SK-N-SH (cell line): ENCODE results near the gene PRSS48.

Experiments
- CHD2 ChIP-seq: fragments of 150-350 bp; IDR thresholded peaks from 2 replicates; pipeline ENCODE4 v1.6.1; 2018; ENCODE audit warnings: low read length; ENCODE audit not compliant: partially characterized antibody
- CTCF ChIP-seq: fragments of 200-600 bp; sonication (generic); IDR thresholded peaks from 2 replicates; pipeline ENCODE4 v1.6.1; 2017; ENCODE audit warnings: antibody characterized with exemption, mild to moderate bottlenecking, moderate library complexity
- EZH2phosphoT487 ChIP-seq: fragments of 200-600 bp; sonication (generic); IDR thresholded peaks from 2 replicates; pipeline ENCODE4 v1.6.1; 2017; ENCODE audit warnings: low read depth, mixed run types, mild to moderate bottlenecking, antibody characterized with exemption, moderate library complexity, borderline replicate concordance
- GABPA ChIP-seq: IDR thresholded peaks from 2 replicates; pipeline ENCODE4 v1.4.0; 2012; ENCODE audit warnings: low read depth, mild to moderate bottlenecking
- POLR2AphosphoS5 ChIP-seq: IDR thresholded peaks from 2 replicates; pipeline ENCODE4 v1.6.1; 2012; ENCODE audit warnings: low read depth, low read length
- RCOR1 ChIP-seq: fragments of 150-350 bp; IDR thresholded peaks from 2 replicates; pipeline ENCODE4 v1.6.1; 2017; ENCODE audit warnings: antibody characterized with exemption, low read length
- RFX5 ChIP-seq: IDR thresholded peaks from 2 replicates; pipeline ENCODE4 v1.6.1; 2012; ENCODE audit warnings: mild to moderate bottlenecking, improper control_type of control experiment, low read length
- RXRA ChIP-seq: IDR thresholded peaks from 2 replicates; pipeline ENCODE4 v1.4.0; 2012; ENCODE audit warnings: low read depth, mild to moderate bottlenecking, borderline replicate concordance
- SMC3 ChIP-seq: IDR thresholded peaks from 2 replicates; pipeline ENCODE4 v1.6.1; 2012; ENCODE audit warnings: low read depth, low read length, improper control_type of control experiment
- YY1 ChIP-seq: IDR thresholded peaks from 2 replicates; pipeline ENCODE4 v1.4.0; 2012; ENCODE audit warnings: low read depth, mild to moderate bottlenecking
- TF ChIP-seq, protein P1 (sequence below): fragments of 150-350 bp; IDR thresholded peaks from 2 replicates; pipeline ENCODE4 v1.6.1; 2017; ENCODE audit warnings: antibody characterized with exemption, low read length, low read depth, borderline replicate concordance
- TF ChIP-seq, protein P2 (sequence below): IDR thresholded peaks from 2 replicates; pipeline ENCODE4 v1.4.0; 2012; ENCODE audit warnings: low read depth, borderline replicate concordance

DNA sequence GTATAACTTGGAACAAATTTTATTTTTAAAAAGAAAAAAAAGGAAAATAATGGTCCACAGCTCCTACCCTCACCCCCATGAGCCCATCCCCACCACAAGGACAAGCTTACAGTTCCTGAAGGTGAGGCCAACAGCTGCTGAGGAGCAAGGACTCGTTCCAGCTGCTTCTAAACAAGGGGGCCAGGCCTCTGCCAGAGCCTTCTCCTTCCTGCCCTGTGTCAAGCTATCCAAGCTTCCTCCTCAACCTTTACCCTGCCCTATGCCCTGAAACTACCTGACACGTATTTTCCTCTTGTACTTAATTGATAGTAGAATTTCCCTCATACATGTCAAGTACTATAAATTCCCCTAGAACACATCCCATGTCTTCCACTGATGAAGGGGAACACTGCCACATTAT, 39.7 kb downstream of the PRSS48 start:
- TF ChIP-seq EZH2phosphoT487 (no peak), CTCF (no peak), POLR2AphosphoS5 (no peak), SMC3 (no peak), CHD2 (no peak), RFX5 (no peak), RCOR1 (no peak), YY1 (no peak), GABPA (no peak), RXRA (no peak)
- TF ChIP-seq, protein P1, sequence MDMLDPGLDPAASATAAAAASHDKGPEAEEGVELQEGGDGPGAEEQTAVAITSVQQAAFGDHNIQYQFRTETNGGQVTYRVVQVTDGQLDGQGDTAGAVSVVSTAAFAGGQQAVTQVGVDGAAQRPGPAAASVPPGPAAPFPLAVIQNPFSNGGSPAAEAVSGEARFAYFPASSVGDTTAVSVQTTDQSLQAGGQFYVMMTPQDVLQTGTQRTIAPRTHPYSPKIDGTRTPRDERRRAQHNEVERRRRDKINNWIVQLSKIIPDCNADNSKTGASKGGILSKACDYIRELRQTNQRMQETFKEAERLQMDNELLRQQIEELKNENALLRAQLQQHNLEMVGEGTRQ, result no peak
- TF ChIP-seq, protein P2, sequence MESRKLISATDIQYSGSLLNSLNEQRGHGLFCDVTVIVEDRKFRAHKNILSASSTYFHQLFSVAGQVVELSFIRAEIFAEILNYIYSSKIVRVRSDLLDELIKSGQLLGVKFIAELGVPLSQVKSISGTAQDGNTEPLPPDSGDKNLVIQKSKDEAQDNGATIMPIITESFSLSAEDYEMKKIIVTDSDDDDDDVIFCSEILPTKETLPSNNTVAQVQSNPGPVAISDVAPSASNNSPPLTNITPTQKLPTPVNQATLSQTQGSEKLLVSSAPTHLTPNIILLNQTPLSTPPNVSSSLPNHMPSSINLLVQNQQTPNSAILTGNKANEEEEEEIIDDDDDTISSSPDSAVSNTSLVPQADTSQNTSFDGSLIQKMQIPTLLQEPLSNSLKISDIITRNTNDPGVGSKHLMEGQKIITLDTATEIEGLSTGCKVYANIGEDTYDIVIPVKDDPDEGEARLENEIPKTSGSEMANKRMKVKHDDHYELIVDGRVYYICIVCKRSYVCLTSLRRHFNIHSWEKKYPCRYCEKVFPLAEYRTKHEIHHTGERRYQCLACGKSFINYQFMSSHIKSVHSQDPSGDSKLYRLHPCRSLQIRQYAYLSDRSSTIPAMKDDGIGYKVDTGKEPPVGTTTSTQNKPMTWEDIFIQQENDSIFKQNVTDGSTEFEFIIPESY, result no peak
